Activated CD8-positive, alpha-beta T cell treated with anti-CD3 and anti-CD28 coated beads, Interleukin-2, amount 10 ng/mL, durations not matched to agents 7 days and 5 days (primary cell): Measurements from ENCODE around the gene CA9. TPM values are rescaled to one million over a fixed set of nuclear protein-coding genes. Genes with fewer than 3 reads are reported as not detected.

Source experiments
- ATAC-seq: fragments of 150-1000 bp; cut with Tn5 transposase; one replicate; pipeline ENCODE4 v1.10.0; 2021; ENCODE audit warnings: moderate library complexity
- CTCF ChIA-PET: fragments of 350-600 bp; sonication (Branson Sonifier 250); formaldehyde crosslinking; loops from one replicate; lab custom pipeline; 2021; ENCODE audit warnings: antibody characterized with exemption; lab: Charles Lee
- POLR2A ChIA-PET: fragments of 350-600 bp; sonication (Branson Sonifier 250); formaldehyde crosslinking; loops from one replicate; lab custom pipeline; 2021; ENCODE audit warnings: antibody characterized with exemption; lab: Charles Lee
- DNase-seq: peaks from one replicate; pipeline ENCODE4 v3.0.0-alpha.2; 2020
- H3K27ac Mint-ChIP-seq: one replicate; pipeline ENCODE4 v1.8.0; 2021; ENCODE audit warnings: mild to moderate bottlenecking, mixed read lengths
- H3K27me3 Mint-ChIP-seq: one replicate; pipeline ENCODE4 v1.8.0; 2021; ENCODE audit warnings: low read depth, mixed read lengths
- H3K36me3 Mint-ChIP-seq: one replicate; pipeline ENCODE4 v1.8.0; 2021; ENCODE audit warnings: low read depth, mixed read lengths
- H3K4me1 Mint-ChIP-seq: one replicate; pipeline ENCODE4 v1.8.0; 2021; ENCODE audit warnings: low read depth, mixed read lengths
- H3K4me3 Mint-ChIP-seq: one replicate; pipeline ENCODE4 v1.8.0; 2021; ENCODE audit warnings: mild to moderate bottlenecking, mixed read lengths
- H3K9me3 Mint-ChIP-seq: one replicate; pipeline ENCODE4 v1.8.0; 2022; ENCODE audit warnings: mixed read lengths; ENCODE audit not compliant: insufficient read depth
- total RNA-seq, 2 experiments: library from RNA; stranded (reverse); gene quantifications; one replicate each; pipeline ENCODE4 v1.2.3, GENCODE V29; 2021

The CA9 gene
- total RNA-seq, 2 experiments from 2014 or later: 0.50 to 1.3 TPM

DNA sequence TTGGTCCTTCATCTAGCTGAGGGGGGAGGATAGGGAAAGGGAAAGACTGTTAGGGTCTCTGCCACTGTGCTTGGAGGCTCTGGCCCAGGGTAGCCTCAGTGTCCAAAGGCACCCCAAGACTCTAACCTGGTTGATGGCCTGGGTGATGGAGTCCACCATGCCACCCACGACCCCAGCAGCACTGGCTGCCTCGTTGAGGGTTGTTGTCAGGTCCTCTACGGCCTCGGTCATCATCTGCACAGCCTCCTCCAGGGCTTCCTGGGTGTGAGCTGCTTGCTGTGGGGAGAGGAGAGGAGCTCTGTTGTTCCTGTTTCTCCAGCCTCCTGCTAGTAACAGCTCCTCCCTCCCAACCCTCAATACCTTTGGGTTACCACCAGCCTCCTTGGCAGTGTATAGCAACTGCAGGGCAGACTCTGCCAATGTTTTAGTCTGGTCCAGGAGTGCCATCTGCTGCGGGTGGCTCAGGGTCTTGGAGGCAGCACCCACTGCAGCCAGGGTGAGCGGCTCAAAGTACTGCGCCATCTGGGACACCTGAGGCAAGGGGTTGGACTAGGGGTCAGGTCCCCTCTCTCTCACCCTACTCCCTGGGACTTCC is 32.2 kb downstream of the CA9 start:
- DNase-seq: no peak
- peaks cover 73% of the 10 kb centered on the region for H3K36me3 Mint-ChIP-seq
- POLR2A ChIA-PET: interaction anchor here (1.3 kb wide), 1 partner anchor 59 kb away, joined by 3 read pairs; no protein-coding TSS in a partner anchor
- no peak for ATAC-seq
- H3K27ac Mint-ChIP-seq: no peak overlapping the region
- no peaks in the 10 kb centered on the region for H3K9me3 Mint-ChIP-seq
- H3K27me3 Mint-ChIP-seq: no peaks in the 10 kb centered on the region
- no peaks in the 10 kb centered on the region for H3K4me1 Mint-ChIP-seq
- CTCF ChIA-PET: interaction anchor here (1.5 to 5.2 kb wide), 2 partner anchors 10 to 102 kb away, joined by 4 to 39 read pairs; no protein-coding TSS in a partner anchor
- H3K4me3 Mint-ChIP-seq: no peak overlapping the region

DNA sequence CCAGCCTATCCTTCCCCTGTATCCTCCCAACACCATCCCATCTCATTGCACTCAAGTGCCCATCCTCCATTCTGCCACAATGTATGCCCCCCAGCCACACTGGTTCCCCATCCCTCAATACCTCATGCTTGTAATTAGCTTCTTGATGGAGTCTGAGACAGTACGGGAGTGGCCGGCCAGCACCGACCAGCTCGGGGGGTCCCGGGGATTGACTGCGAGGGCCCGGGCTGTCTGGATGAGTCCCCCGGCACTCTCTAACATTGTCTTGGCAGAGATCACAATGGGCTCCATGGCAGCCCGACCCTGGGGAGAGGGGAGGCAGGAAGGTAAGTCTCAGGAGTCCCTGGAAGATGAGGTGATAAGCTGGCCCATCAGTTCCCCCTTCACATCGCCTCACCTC is 33.2 kb downstream of the CA9 start:
- ATAC-seq (no peak), DNase-seq (no peak)
- H3K4me3 Mint-ChIP-seq: no peak overlapping the region
- H3K4me1 Mint-ChIP-seq: no peaks in the 10 kb centered on the region
- no peaks in the 10 kb centered on the region for H3K9me3 Mint-ChIP-seq
- H3K27ac Mint-ChIP-seq: peak overlapping the region; percentile 10
- CTCF ChIA-PET: interaction anchor here (1.5 to 5.2 kb wide), 2 partner anchors 11 to 103 kb away, joined by 4 to 39 read pairs; no protein-coding TSS in a partner anchor
- no peaks in the 10 kb centered on the region for H3K27me3 Mint-ChIP-seq
- peaks cover 82% of the 10 kb centered on the region for H3K36me3 Mint-ChIP-seq
- POLR2A ChIA-PET: no interaction called here

DNA sequence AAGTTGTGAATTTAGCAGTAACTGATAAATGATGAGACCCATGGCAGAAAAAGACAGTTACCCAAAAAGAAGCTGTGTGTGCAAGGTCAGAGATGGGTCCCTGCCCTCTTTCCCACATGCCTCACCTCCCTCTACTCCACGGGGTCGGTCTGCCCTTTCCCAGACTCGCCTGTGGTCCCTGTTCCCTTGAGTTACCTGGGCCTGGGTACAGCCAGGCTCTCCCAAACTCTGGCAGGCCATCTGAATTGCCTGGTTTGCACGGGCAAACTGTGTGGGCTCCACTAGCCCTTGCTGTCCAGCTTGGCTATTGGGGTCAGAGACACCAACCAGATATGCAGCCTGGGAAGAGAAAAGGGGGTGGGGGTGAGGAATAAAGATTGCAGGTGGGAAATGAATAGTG is 34.4 kb downstream of the CA9 start:
- ChIA-PET CTCF (interaction anchor here (1.4 to 5.2 kb wide), 2 partner anchors 12 to 21 kb away, joined by 3 to 39 read pairs; no protein-coding TSS in a partner anchor), POLR2A (no interaction called here)
- Mint-ChIP-seq H3K36me3 (peaks cover 85% of the 10 kb centered on the region), H3K27me3 (no peaks in the 10 kb centered on the region), H3K4me3 (no peak overlapping the region), H3K4me1 (no peaks in the 10 kb centered on the region), H3K27ac (no peak overlapping the region), H3K9me3 (no peaks in the 10 kb centered on the region)
- no peak for ATAC-seq
- no peak for DNase-seq

DNA sequence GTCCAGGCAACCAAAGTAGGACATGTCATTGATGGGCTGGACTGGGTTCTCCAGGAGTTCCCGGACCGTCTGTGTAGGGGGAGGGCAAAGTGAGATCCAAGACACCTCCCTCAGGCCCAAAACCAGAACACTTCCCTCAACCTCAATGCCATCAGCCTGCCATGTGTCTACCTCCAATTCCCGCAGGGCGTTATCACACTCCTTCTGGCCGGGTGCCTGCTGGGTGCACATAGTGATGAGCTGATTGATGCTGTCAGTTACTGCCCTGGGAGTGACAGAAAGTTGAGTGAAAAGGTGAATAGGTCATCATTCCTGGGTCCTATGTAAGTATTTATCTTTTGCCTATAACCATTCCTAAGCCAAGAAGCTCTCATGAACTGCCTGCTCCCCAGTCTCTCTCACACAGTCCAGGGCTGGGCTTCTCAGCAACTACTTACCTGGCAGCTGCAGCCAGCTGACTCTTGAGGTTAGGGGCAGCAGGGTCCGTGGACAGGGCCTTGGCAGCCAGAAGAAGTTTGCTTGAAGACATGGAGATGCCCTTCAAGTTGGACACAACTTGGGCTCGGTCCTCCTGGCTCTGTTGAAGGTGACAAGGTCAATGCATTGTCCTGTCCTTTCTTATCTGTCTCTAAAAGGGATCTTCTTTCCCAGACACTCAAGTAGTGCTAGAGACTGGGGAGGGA is 37.2 kb downstream of the CA9 start:
- Mint-ChIP-seq H3K36me3 (peaks cover 84% of the 10 kb centered on the region), H3K9me3 (no peaks in the 10 kb centered on the region), H3K4me1 (no peaks in the 10 kb centered on the region), H3K27me3 (no peaks in the 10 kb centered on the region), H3K27ac (no peak overlapping the region), H3K4me3 (no peak overlapping the region)
- ChIA-PET POLR2A (no interaction called here), CTCF (interaction anchor here (1.0 to 23.9 kb wide), 2 partner anchors 15 to 94 kb away, joined by 3 to 209 read pairs; no protein-coding TSS in a partner anchor)
- DNase-seq (no peak), ATAC-seq (no peak)

DNA sequence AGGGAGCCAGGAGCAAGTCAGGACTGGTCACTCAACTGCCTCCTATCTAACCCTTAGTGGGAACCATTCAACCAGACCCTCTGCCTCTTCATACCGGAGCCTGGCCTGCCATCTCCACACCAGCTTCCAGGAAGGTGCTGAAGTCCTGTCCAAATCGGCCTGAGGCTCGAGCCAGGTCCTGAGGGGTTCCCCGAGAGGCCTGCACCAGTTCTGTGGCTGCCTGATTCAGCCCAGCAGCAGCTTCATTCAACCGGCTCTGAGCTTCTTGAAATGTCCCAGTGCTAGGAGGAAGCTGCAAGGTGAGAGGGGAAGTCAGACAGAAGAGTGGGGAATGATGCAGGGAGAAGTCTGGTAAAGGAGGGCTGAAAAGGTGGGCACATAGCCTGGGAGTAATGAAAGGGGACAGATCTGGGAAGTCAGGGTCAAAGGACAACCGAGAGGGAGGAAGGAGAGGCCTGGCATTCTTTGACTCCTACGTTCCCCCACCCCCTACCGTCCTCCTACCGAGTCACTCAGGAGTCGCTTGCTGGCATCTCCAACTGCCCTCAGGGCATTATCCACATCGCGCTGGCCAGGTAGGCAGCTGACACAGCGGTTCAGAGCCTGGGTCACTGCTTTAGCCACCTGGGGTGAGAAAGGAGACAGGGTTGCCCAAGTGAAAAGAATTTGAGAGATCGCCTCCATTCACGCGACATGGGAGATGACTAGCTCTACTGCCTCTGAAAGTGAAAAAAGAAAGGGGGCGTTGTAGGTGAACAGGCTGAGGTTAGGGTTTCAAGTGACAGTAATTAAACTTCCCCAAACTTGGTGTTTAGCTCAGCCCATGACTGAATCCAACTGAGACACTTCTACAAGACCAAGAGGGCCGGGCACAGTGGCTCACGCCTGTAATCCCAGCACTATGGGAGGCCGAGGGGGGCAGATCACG is 38.0 kb downstream of the CA9 start:
- CTCF ChIA-PET: interaction anchor here (1.2 to 23.9 kb wide), 3 partner anchors 16 to 53 kb away, joined by 3 to 209 read pairs (median 16); no protein-coding TSS in a partner anchor
- POLR2A ChIA-PET: interaction anchor here (0.6 kb wide), 1 partner anchor 58 kb away, joined by 3 read pairs; no protein-coding TSS in a partner anchor
- H3K27ac Mint-ChIP-seq: peak overlapping the region; percentile 45

GRCh38 chr9:35712762-35713400 is 39.2 kb downstream of the CA9 start:
- Mint-ChIP-seq H3K4me3 (no peak overlapping the region), H3K4me1 (peaks cover 3% of the 10 kb centered on the region), H3K36me3 (peaks cover 82% of the 10 kb centered on the region), H3K9me3 (no peaks in the 10 kb centered on the region), H3K27ac (no peak overlapping the region), H3K27me3 (no peaks in the 10 kb centered on the region)
- DNase-seq (no peak), ATAC-seq (no peak)
- ChIA-PET CTCF (interaction anchor here (1.0 to 23.9 kb wide), 4 partner anchors 15 to 54 kb away, joined by 3 to 209 read pairs (median 10); no protein-coding TSS in a partner anchor), POLR2A (interaction anchor here (0.6 to 1.3 kb wide), 2 partner anchors 19 to 57 kb away, joined by 3 read pairs; partner anchors contain the start of gene CREB3)

More for the DNA sequence above, 38.0 kb downstream of the CA9 start:
- Mint-ChIP-seq H3K36me3 (peaks cover 82% of the 10 kb centered on the region), H3K9me3 (no peaks in the 10 kb centered on the region), H3K4me1 (peaks cover 3% of the 10 kb centered on the region), H3K4me3 (no peak overlapping the region), H3K27me3 (no peaks in the 10 kb centered on the region)
- ATAC-seq (no peak), DNase-seq (no peak)

DNA sequence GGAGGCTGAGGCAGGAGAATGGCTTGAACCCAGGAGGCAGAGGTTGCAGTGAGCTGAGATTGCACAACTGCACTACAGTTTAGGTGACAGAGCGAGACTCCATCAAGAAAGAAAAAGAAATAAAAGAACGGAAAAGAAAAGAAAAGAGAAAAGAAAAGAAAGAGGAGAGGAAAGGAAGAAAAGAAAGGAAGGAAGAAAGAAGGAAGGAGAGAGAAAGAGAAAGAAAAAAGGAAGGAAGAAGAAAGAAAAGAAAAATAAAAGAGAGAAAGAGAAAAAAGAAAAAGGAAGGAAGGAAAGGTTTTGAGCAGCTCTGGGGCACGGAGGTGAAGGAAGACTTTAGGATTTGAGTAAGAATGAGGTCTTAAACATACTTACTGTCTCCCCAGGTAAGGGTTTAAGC is 39.9 kb downstream of the CA9 start:
- ChIA-PET POLR2A (interaction anchor here (1.3 kb wide), 1 partner anchor 19 kb away, joined by 3 read pairs; the partner anchor contains the start of gene CREB3), CTCF (interaction anchor here (1.0 to 23.9 kb wide), 4 partner anchors 14 to 96 kb away, joined by 3 to 209 read pairs (median 10); no protein-coding TSS in a partner anchor)
- ATAC-seq: no peak
- peaks cover 3% of the 10 kb centered on the region for H3K4me1 Mint-ChIP-seq
- no peak for DNase-seq
- no peaks in the 10 kb centered on the region for H3K27me3 Mint-ChIP-seq
- no peak overlapping the region for H3K4me3 Mint-ChIP-seq
- H3K9me3 Mint-ChIP-seq: no peaks in the 10 kb centered on the region
- peaks cover 82% of the 10 kb centered on the region for H3K36me3 Mint-ChIP-seq
- no peak overlapping the region for H3K27ac Mint-ChIP-seq

- peaks cover 79% of the 10 kb centered on the region for H3K36me3 Mint-ChIP-seq
- ChIA-PET CTCF (interaction anchor here (1.0 to 23.9 kb wide), 4 partner anchors 13 to 97 kb away, joined by 3 to 209 read pairs (median 10); no protein-coding TSS in a partner anchor), POLR2A (interaction anchor here (1.7 kb wide), 1 partner anchor 12 kb away, joined by 6 read pairs; no protein-coding TSS in a partner anchor)
These were observed 40.4 kb downstream of the CA9 start for GRCh38 chr9:35714123-35714522.

GRCh38 chr9:35714579-35715252 is 41.0 kb downstream of the CA9 start:
- Mint-ChIP-seq H3K9me3 (no peaks in the 10 kb centered on the region), H3K4me3 (no peak overlapping the region), H3K27ac (no peak overlapping the region), H3K4me1 (peaks cover 3% of the 10 kb centered on the region), H3K27me3 (no peaks in the 10 kb centered on the region), H3K36me3 (peaks cover 82% of the 10 kb centered on the region)
- ChIA-PET CTCF (interaction anchor here (1.2 to 23.9 kb wide), 3 partner anchors 13 to 98 kb away, joined by 3 to 209 read pairs (median 16); no protein-coding TSS in a partner anchor), POLR2A (interaction anchor here (0.7 to 1.7 kb wide), 3 partner anchors 9 to 68 kb away, joined by 3 to 6 read pairs (median 4); no protein-coding TSS in a partner anchor)
- DNase-seq: no peak
- ATAC-seq: no peak

More at GRCh38 chr9:35714123-35714522, 40.4 kb downstream of the CA9 start:
- Mint-ChIP-seq H3K27ac (no peak overlapping the region), H3K9me3 (no peaks in the 10 kb centered on the region), H3K4me3 (no peak overlapping the region), H3K4me1 (peaks cover 3% of the 10 kb centered on the region), H3K27me3 (no peaks in the 10 kb centered on the region)
- DNase-seq (no peak), ATAC-seq (no peak)

GRCh38 chr9:35716230-35716629 is 42.5 kb downstream of the CA9 start:
- Mint-ChIP-seq H3K27ac (peak overlapping the region; percentile 41), H3K4me1 (peaks cover 3% of the 10 kb centered on the region), H3K9me3 (no peaks in the 10 kb centered on the region), H3K36me3 (peaks cover 83% of the 10 kb centered on the region), H3K4me3 (no peak overlapping the region), H3K27me3 (no peaks in the 10 kb centered on the region)
- no peak for DNase-seq
- ATAC-seq: no peak
- POLR2A ChIA-PET: no interaction called here
- CTCF ChIA-PET: interaction anchor here (0.9 to 23.9 kb wide), 3 partner anchors 10 to 20 kb away, joined by 3 to 209 read pairs (median 6); no protein-coding TSS in a partner anchor
